ENCODE data around the gene PLD4. TPM values are rescaled to one million over a fixed set of nuclear protein-coding genes. Genes with fewer than 3 reads are reported as not detected.

The PLD4 gene
- total and polyA plus RNA-seq, 2 donors (not counting 1 experiment from before 2014, with no cell fraction given): 0.17 TPM; not detected in 1

DNA sequence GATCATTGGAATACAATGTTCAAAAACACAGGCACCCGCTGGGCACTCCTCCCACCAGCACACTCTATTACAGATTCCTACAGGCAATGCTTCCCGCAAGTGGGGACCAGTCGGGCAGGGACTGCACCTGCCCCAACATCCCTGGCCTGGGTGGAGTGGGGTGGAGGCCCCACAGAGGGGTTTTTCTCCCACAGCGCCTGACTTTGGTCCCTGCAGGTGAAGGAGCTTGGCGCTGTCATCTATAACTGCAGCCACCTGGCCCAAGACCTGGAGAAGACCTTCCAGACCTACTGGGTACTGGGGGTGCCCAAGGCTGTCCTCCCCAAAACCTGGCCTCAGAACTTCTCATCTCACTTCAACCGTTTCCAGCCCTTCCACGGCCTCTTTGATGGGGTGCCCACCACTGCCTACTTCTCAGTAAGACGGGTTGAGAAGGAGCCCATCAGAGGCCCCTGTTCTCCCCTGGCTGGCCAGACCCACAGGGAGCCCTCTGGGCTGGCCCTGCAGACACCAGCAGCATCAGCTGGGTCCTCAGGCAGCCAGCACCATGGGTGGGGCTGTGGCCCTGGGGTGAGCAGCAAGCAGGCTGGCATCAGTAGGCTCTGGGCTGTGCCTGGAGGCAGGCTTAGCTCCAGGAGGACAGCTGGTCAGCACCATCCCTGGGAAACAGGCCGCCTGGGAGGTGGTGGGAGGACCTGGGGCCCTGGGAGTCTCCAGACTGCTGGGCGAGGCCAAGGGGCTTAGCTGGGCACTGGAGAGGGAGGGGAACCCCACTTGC, 6.0 kb downstream of the PLD4 start:
- H4K20me1 ChIP-seq (ENCODE audit: control insufficient read depth, extremely low read depth, insufficient read depth, low read length): no peaks in the 10 kb centered on the region
- no peaks in the 10 kb centered on the region for H3K9me3 ChIP-seq (ENCODE audit: control insufficient read depth, insufficient read depth, low read depth, low read length)
- H3K9ac ChIP-seq (ENCODE audit: insufficient read depth, low read length): no peak overlapping the region
- TF ChIP-seq, protein P1, sequence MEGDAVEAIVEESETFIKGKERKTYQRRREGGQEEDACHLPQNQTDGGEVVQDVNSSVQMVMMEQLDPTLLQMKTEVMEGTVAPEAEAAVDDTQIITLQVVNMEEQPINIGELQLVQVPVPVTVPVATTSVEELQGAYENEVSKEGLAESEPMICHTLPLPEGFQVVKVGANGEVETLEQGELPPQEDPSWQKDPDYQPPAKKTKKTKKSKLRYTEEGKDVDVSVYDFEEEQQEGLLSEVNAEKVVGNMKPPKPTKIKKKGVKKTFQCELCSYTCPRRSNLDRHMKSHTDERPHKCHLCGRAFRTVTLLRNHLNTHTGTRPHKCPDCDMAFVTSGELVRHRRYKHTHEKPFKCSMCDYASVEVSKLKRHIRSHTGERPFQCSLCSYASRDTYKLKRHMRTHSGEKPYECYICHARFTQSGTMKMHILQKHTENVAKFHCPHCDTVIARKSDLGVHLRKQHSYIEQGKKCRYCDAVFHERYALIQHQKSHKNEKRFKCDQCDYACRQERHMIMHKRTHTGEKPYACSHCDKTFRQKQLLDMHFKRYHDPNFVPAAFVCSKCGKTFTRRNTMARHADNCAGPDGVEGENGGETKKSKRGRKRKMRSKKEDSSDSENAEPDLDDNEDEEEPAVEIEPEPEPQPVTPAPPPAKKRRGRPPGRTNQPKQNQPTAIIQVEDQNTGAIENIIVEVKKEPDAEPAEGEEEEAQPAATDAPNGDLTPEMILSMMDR (conservative IDR thresholded peaks at IDR 0.05 in 1 of 2, IDR thresholded peaks at IDR 0.05 in 1 of 2; ENCODE audit: low read depth in 1 of 2, low read length in 2 of 2): no peak
- TF ChIP-seq EZH2 (IDR thresholded peaks at IDR 0.05; ENCODE audit: low read length, missing control alignments): no peak
- H3K4me1 ChIP-seq (ENCODE audit: control insufficient read depth, extremely low read depth, insufficient read depth, low read length): no peaks in the 10 kb centered on the region
- H3K79me2 ChIP-seq (ENCODE audit: control insufficient read depth, insufficient read depth, low read length): no peaks in the 10 kb centered on the region
- no peak for DNase-seq (ENCODE audit: low read depth in 2 of 2)
- H3K4me2 ChIP-seq (ENCODE audit: extremely low read depth, insufficient read depth, low read length): no peak overlapping the region
- no peak overlapping the region for H3K27ac ChIP-seq (ENCODE audit: insufficient read depth, low read length)
- peaks cover 4% of the 10 kb centered on the region for H3K27me3 ChIP-seq (ENCODE audit: control insufficient read depth, insufficient read depth, low read length)
- H3K4me3 ChIP-seq (replicated peaks in 1 of 4; ENCODE audit: control extremely low read depth in 1 of 4, insufficient read depth in 1 of 4, low read depth in 3 of 4, low read length in 4 of 4): no peak overlapping the region
- H2AFZ ChIP-seq (ENCODE audit: low read length): no peak overlapping the region
- H3K36me3 ChIP-seq (ENCODE audit: control insufficient read depth, insufficient read depth, low read length): no peaks in the 10 kb centered on the region

GRCh38 chr14:104931304-104931770, 6.7 kb downstream of the PLD4 start:
- Histone ChIP-seq H3K9ac (ENCODE audit: insufficient read depth, low read length) (no peak overlapping the region), H3K36me3 (ENCODE audit: control insufficient read depth, insufficient read depth, low read length) (no peaks in the 10 kb centered on the region), H3K4me2 (ENCODE audit: extremely low read depth, insufficient read depth, low read length) (no peak overlapping the region), H3K79me2 (ENCODE audit: control insufficient read depth, insufficient read depth, low read length) (no peaks in the 10 kb centered on the region), H3K9me3 (ENCODE audit: control insufficient read depth, insufficient read depth, low read depth, low read length) (no peaks in the 10 kb centered on the region), H3K4me1 (ENCODE audit: control insufficient read depth, extremely low read depth, insufficient read depth, low read length) (no peaks in the 10 kb centered on the region), H3K4me3 (replicated peaks in 1 of 4; ENCODE audit: control extremely low read depth in 1 of 4, insufficient read depth in 1 of 4, low read depth in 3 of 4, low read length in 4 of 4) (no peak overlapping the region), H4K20me1 (ENCODE audit: control insufficient read depth, extremely low read depth, insufficient read depth, low read length) (no peaks in the 10 kb centered on the region), H2AFZ (ENCODE audit: low read length) (no peak overlapping the region), H3K27me3 (ENCODE audit: control insufficient read depth, insufficient read depth, low read length) (peaks cover 4% of the 10 kb centered on the region), H3K27ac (ENCODE audit: insufficient read depth, low read length) (no peak overlapping the region)
- no peak for DNase-seq (ENCODE audit: low read depth in 2 of 2)
- no peak for TF ChIP-seq EZH2 (IDR thresholded peaks at IDR 0.05; ENCODE audit: low read length, missing control alignments)
- TF ChIP-seq, protein P1 (conservative IDR thresholded peaks at IDR 0.05 in 1 of 2, IDR thresholded peaks at IDR 0.05 in 1 of 2; ENCODE audit: low read depth in 1 of 2, low read length in 2 of 2): no peak

DNA sequence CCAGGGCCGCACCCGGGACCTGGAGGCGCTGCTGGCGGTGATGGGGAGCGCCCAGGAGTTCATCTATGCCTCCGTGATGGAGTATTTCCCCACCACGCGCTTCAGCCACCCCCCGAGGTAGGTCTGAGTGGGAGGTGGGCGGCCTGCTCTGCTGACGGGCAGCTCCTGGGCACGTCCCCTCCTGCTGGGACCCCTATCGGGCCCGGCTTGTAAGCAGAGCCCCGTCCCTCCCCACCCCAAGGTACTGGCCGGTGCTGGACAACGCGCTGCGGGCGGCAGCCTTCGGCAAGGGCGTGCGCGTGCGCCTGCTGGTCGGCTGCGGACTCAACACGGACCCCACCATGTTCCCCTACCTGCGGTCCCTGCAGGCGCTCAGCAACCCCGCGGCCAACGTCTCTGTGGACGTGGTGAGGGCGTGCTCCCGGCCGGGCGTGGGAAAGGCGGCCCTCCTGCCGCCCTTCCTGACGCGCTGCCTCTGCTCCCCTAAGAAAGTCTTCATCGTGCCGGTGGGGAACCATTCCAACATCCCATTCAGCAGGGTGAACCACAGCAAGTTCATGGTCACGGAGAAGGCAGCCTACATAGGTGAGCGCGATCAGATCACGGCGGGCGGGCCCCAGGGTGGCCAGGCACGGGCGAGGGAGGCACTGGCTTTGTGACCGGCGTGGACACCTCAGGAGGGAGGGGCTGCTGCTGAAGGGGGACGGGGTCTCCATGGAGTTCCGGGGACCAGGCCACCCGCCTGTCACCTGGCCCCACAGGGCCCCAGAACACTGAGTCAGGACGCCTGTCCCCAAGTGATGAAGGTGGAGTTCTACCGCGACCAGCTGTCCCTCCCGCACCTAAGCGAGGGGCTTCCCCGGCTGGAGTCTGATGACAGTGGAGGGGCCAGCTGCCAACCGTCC, 7.3 kb downstream of the PLD4 start:
- TF ChIP-seq, protein P1 (conservative IDR thresholded peaks at IDR 0.05 in 1 of 2, IDR thresholded peaks at IDR 0.05 in 1 of 2; ENCODE audit: low read depth in 1 of 2, low read length in 2 of 2): no peak
- TF ChIP-seq EZH2 (IDR thresholded peaks at IDR 0.05; ENCODE audit: low read length, missing control alignments): peak; percentile 44
- Histone ChIP-seq H3K4me1 (ENCODE audit: control insufficient read depth, extremely low read depth, insufficient read depth, low read length) (no peaks in the 10 kb centered on the region), H3K27ac (ENCODE audit: insufficient read depth, low read length) (no peak overlapping the region), H3K4me2 (ENCODE audit: extremely low read depth, insufficient read depth, low read length) (peak overlapping the region; percentile 59), H3K36me3 (ENCODE audit: control insufficient read depth, insufficient read depth, low read length) (no peaks in the 10 kb centered on the region), H2AFZ (ENCODE audit: low read length) (no peak overlapping the region), H4K20me1 (ENCODE audit: control insufficient read depth, extremely low read depth, insufficient read depth, low read length) (no peaks in the 10 kb centered on the region), H3K27me3 (ENCODE audit: control insufficient read depth, insufficient read depth, low read length) (peaks cover 4% of the 10 kb centered on the region), H3K79me2 (ENCODE audit: control insufficient read depth, insufficient read depth, low read length) (no peaks in the 10 kb centered on the region), H3K4me3 (replicated peaks in 1 of 4; ENCODE audit: control extremely low read depth in 1 of 4, insufficient read depth in 1 of 4, low read depth in 3 of 4, low read length in 4 of 4) (no peak overlapping the region), H3K9ac (ENCODE audit: insufficient read depth, low read length) (no peak overlapping the region), H3K9me3 (ENCODE audit: control insufficient read depth, insufficient read depth, low read depth, low read length) (no peaks in the 10 kb centered on the region)
- peak in 1 of 2 donors; percentile 6 for DNase-seq (ENCODE audit: low read depth in 2 of 2)

All from fibroblast of lung (primary cell).